Measurements from ENCODE around the gene BCAT1. TPM values are rescaled to one million over a fixed set of nuclear protein-coding genes. Genes with fewer than 3 reads are reported as not detected.
"Not testable (repeated sequence)": the region's sequence is repeated elsewhere in the genome, so short reads cannot be mapped to it uniquely, and the experiment has no call there.

BCAT1 gene
- total and polyA plus RNA-seq, 2 experiments from 2014 or later: 46.4 to 72.8 TPM

DNA sequence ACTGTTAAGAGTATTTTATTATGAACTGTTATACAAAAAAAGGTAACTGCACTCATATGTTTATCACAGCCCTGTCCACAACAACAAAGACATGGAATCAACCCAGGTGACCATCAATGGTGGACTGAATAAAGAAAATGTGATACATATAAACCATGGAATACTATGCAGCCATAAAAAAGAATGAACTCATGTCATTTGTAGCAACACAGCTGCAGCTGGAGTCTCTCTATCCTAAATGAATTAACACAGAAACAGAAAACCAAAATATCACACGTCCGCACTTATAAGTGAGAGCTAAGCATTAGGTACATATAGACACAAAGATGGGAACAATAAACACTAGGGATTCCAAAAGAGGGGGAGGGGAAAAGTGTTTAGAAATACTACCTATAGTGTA lies 95.8 kb downstream of the BCAT1 start:
- Histone ChIP-seq H3K9me2 (replicated peaks; ENCODE audit: insufficient read depth) (no peaks in the 10 kb centered on the region), H3K79me2 (no peaks in the 10 kb centered on the region), H3K9me3 (ENCODE audit: low read depth) (no peaks in the 10 kb centered on the region), H3K4me2 (no peak overlapping the region), H3K27ac (no peak overlapping the region), H3K27me3 (no peaks in the 10 kb centered on the region), H2AFZ (no peak overlapping the region), H3K4me3 (no peak overlapping the region), H3K4me1 (ENCODE audit: insufficient read depth) (no peaks in the 10 kb centered on the region), H4K20me1 (ENCODE audit: insufficient read depth, poor library complexity, severe bottlenecking) (no peaks in the 10 kb centered on the region), H3K36me3 (replicated peaks; ENCODE audit: insufficient read depth, low read depth) (no peaks in the 10 kb centered on the region)
- TF ChIP-seq, protein P1, sequence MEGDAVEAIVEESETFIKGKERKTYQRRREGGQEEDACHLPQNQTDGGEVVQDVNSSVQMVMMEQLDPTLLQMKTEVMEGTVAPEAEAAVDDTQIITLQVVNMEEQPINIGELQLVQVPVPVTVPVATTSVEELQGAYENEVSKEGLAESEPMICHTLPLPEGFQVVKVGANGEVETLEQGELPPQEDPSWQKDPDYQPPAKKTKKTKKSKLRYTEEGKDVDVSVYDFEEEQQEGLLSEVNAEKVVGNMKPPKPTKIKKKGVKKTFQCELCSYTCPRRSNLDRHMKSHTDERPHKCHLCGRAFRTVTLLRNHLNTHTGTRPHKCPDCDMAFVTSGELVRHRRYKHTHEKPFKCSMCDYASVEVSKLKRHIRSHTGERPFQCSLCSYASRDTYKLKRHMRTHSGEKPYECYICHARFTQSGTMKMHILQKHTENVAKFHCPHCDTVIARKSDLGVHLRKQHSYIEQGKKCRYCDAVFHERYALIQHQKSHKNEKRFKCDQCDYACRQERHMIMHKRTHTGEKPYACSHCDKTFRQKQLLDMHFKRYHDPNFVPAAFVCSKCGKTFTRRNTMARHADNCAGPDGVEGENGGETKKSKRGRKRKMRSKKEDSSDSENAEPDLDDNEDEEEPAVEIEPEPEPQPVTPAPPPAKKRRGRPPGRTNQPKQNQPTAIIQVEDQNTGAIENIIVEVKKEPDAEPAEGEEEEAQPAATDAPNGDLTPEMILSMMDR (IDR thresholded peaks at IDR 0.05; ENCODE audit: poor library complexity): no peak
- TF ChIP-seq EZH2phosphoT487 (IDR thresholded peaks at IDR 0.05; ENCODE audit: low read depth, severe bottlenecking, unreplicated experiment) (no peak), EZH2 (IDR thresholded peaks at IDR 0.05; ENCODE audit: borderline replicate concordance) (no peak)
- DNase-seq (ENCODE audit: low spot score): no peak
- WGBS (ENCODE audit: low lambda C conversion rate, missing lambda C conversion rate): 98% methylated on average over 2 of the region's 2 CpGs

- Histone ChIP-seq H3K4me1 (ENCODE audit: insufficient read depth) (no peaks in the 10 kb centered on the region), H3K9me3 (ENCODE audit: low read depth) (no peaks in the 10 kb centered on the region), H3K4me2 (no peak overlapping the region), H3K9me2 (replicated peaks; ENCODE audit: insufficient read depth) (no peaks in the 10 kb centered on the region), H2AFZ (no peak overlapping the region), H3K79me2 (no peaks in the 10 kb centered on the region), H3K27me3 (no peaks in the 10 kb centered on the region), H3K4me3 (no peak overlapping the region), H3K36me3 (replicated peaks; ENCODE audit: insufficient read depth, low read depth) (no peaks in the 10 kb centered on the region), H4K20me1 (ENCODE audit: insufficient read depth, poor library complexity, severe bottlenecking) (no peaks in the 10 kb centered on the region), H3K27ac (no peak overlapping the region)
- DNase-seq (ENCODE audit: low spot score): no peak
- TF ChIP-seq EZH2phosphoT487 (IDR thresholded peaks at IDR 0.05; ENCODE audit: low read depth, severe bottlenecking, unreplicated experiment): no peak
- TF ChIP-seq, protein P1 (IDR thresholded peaks at IDR 0.05; ENCODE audit: poor library complexity): peak; percentile 54
- 74% methylated on average over 1 of the region's 1 CpG for WGBS (ENCODE audit: low lambda C conversion rate, missing lambda C conversion rate)
Observed at GRCh38 chr12:24852420-24852819, 96.5 kb downstream of the BCAT1 start.

GRCh38 chr12:24851883-24852282 lies 97.0 kb downstream of the BCAT1 start:
- H3K9me2 ChIP-seq (replicated peaks; ENCODE audit: insufficient read depth); H3K27ac ChIP-seq; H2AFZ ChIP-seq; H3K27me3 ChIP-seq; H3K9me3 ChIP-seq (ENCODE audit: low read depth); H3K79me2 ChIP-seq; H3K4me3 ChIP-seq; DNase-seq (ENCODE audit: low spot score); H4K20me1 ChIP-seq (ENCODE audit: insufficient read depth, poor library complexity, severe bottlenecking); H3K4me1 ChIP-seq (ENCODE audit: insufficient read depth); H3K4me2 ChIP-seq; H3K36me3 ChIP-seq (replicated peaks; ENCODE audit: insufficient read depth, low read depth): not testable (repeated sequence)
- 38% methylated on average over 2 of the region's 2 CpGs for WGBS (ENCODE audit: low lambda C conversion rate, missing lambda C conversion rate)

- 72% methylated on average over 3 of the region's 3 CpGs for WGBS (ENCODE audit: low lambda C conversion rate, missing lambda C conversion rate)
- Histone ChIP-seq H2AFZ (no peak overlapping the region), H3K27me3 (no peaks in the 10 kb centered on the region), H3K9me2 (replicated peaks; ENCODE audit: insufficient read depth) (no peaks in the 10 kb centered on the region), H3K9me3 (ENCODE audit: low read depth) (no peaks in the 10 kb centered on the region), H3K4me3 (no peak overlapping the region), H3K27ac (no peak overlapping the region), H4K20me1 (ENCODE audit: insufficient read depth, poor library complexity, severe bottlenecking) (no peaks in the 10 kb centered on the region), H3K4me2 (no peak overlapping the region), H3K4me1 (ENCODE audit: insufficient read depth) (no peaks in the 10 kb centered on the region), H3K79me2 (no peaks in the 10 kb centered on the region), H3K36me3 (replicated peaks; ENCODE audit: insufficient read depth, low read depth) (no peaks in the 10 kb centered on the region)
- DNase-seq (ENCODE audit: low spot score): no peak
- TF ChIP-seq, protein P1 (IDR thresholded peaks at IDR 0.05; ENCODE audit: poor library complexity): no peak
- no peak for TF ChIP-seq EZH2 (IDR thresholded peaks at IDR 0.05; ENCODE audit: borderline replicate concordance)
- TF ChIP-seq EZH2phosphoT487 (IDR thresholded peaks at IDR 0.05; ENCODE audit: low read depth, severe bottlenecking, unreplicated experiment): no peak
Observed at GRCh38 chr12:24851341-24851740, 97.6 kb downstream of the BCAT1 start.

All from hepatocyte (in vitro differentiated cells).